Astrocyte of the spinal cord (primary cell): ENCODE data around the gene KCNK2.

Experiments used
- DNase-seq: peaks from one replicate; pipeline ENCODE4 v3.0.0; 2011; ENCODE audit warnings: low read depth, low spot score
- H3K4me3 ChIP-seq: 2 replicates; pipeline ENCODE4 v1.5.1; 2011; ENCODE audit warnings: low read depth, mild to moderate bottlenecking, low read length, moderate library complexity
- CTCF ChIP-seq: IDR thresholded peaks from 2 replicates; pipeline ENCODE4 v1.5.1; 2012; ENCODE audit warnings: low read depth, mild to moderate bottlenecking, low read length, inconsistent platforms
- in situ Hi-C: cut with HindIII; loops from 2 replicates; pipeline ENCODE4 v1.10.0; 2017; ENCODE audit warnings: low sequenced_read_pairs

Gene KCNK2

GRCh38 chr1:215082532-215083382 lies at the start of gene KCNK2:
KCNK2 (plus strand) TSS chr1:215082737; CDS start chr1:215083386, 649 bp downstream.
- no peak for DNase-seq
- in situ Hi-C loops, result no loop called here
- no peak for TF ChIP-seq CTCF
- H3K4me3 ChIP-seq, result peak within 1 kb of the TSS; percentile 60

GRCh38 chr1:215032911-215033526 lies 49.5 kb upstream of the KCNK2 start:
- in situ Hi-C loops, result no loop called here
- no peak for DNase-seq
- no peak overlapping the region for H3K4me3 ChIP-seq
- no peak for TF ChIP-seq CTCF

- H3K4me3 ChIP-seq, result no peak overlapping the region
- in situ Hi-C loops, result no loop called here
- no peak for DNase-seq
- no peak for TF ChIP-seq CTCF
Measured at GRCh38 chr1:215040190-215040589, 42.3 kb upstream of the KCNK2 start.

- in situ Hi-C loops, result no loop called here
- no peak for DNase-seq
- H3K4me3 ChIP-seq, result no peak overlapping the region
- TF ChIP-seq CTCF, result no peak
Measured at GRCh38 chr1:215043401-215043800, 39.1 kb upstream of the KCNK2 start.

- no peak for TF ChIP-seq CTCF
- no peak for DNase-seq
- H3K4me3 ChIP-seq, result no peak overlapping the region
- in situ Hi-C loops, result no loop called here
Measured at GRCh38 chr1:215044151-215044550, 38.4 kb upstream of the KCNK2 start.

GRCh38 chr1:215045698-215046308 lies 36.7 kb upstream of the KCNK2 start:
- no peak for DNase-seq
- no peak for TF ChIP-seq CTCF
- in situ Hi-C loops, result no loop called here
- no peak overlapping the region for H3K4me3 ChIP-seq
